Measurements from ENCODE around the gene GLTPD2. TPM values are rescaled to one million over a fixed set of nuclear protein-coding genes. Genes with fewer than 3 reads are reported as not detected.

The GLTPD2 gene
- total RNA-seq, 1 experiment from 2014 or later = not detected

DNA sequence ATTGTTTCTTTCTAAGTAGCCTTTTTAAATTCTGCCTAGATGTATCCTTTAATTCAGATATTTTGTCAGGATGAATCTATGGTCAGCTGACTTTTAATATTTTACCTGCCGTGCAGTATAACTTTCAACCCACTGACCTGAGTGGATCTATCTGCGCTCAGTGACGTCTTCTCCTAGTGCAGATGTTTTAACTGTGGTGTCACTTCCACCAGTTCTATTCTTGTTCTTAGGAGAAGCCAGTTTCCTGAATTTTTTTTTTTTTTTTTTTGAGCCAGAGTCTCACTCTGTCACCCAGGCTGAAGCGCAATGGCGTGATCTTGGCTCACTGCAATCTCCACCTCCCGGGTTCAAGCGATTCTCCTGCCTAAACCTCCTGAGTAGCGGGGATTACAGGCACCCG is 22.0 kb upstream of the GLTPD2 start:
- no peaks in the 10 kb centered on the region for H3K4me1 ChIP-seq (ENCODE audit: insufficient read depth, low read length, poor library complexity, severe bottlenecking)
- TF ChIP-seq, protein P1, sequence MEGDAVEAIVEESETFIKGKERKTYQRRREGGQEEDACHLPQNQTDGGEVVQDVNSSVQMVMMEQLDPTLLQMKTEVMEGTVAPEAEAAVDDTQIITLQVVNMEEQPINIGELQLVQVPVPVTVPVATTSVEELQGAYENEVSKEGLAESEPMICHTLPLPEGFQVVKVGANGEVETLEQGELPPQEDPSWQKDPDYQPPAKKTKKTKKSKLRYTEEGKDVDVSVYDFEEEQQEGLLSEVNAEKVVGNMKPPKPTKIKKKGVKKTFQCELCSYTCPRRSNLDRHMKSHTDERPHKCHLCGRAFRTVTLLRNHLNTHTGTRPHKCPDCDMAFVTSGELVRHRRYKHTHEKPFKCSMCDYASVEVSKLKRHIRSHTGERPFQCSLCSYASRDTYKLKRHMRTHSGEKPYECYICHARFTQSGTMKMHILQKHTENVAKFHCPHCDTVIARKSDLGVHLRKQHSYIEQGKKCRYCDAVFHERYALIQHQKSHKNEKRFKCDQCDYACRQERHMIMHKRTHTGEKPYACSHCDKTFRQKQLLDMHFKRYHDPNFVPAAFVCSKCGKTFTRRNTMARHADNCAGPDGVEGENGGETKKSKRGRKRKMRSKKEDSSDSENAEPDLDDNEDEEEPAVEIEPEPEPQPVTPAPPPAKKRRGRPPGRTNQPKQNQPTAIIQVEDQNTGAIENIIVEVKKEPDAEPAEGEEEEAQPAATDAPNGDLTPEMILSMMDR (conservative IDR thresholded peaks at IDR 0.05; ENCODE audit: low read depth, low read length) = no peak
- TF ChIP-seq EZH2 (IDR thresholded peaks at IDR 0.05; ENCODE audit: borderline replicate concordance, low read depth, low read length, poor library complexity, severe bottlenecking) = no peak
- no peaks in the 10 kb centered on the region for H3K36me3 ChIP-seq (ENCODE audit: insufficient read depth, low read length, poor library complexity, severe bottlenecking)
- H3K4me3 ChIP-seq (ENCODE audit: low read depth, low read length, poor library complexity, severe bottlenecking) = no peak overlapping the region
- no TSS peak for BruUV-seq (replicated peaks)
- POLR2A ChIA-PET (ENCODE audit: low non-redundant PET) = no interaction called here
- no peaks in the 10 kb centered on the region for H3K27me3 ChIP-seq (replicated peaks; ENCODE audit: insufficient read depth, low read depth, low read length, poor library complexity)
- intact Hi-C loops (cut with micrococcal nuclease; ENCODE audit: unreplicated experiment) = no loop called here
- CTCF ChIA-PET = no interaction called here
- no peak for DNase-seq (ENCODE audit: low spot score)
- H3K9me3 ChIP-seq (ENCODE audit: low read depth, low read length, poor library complexity, severe bottlenecking) = no peaks in the 10 kb centered on the region
- H3K27ac ChIP-seq (ENCODE audit: low read depth, low read length, poor library complexity, severe bottlenecking) = no peak overlapping the region

DNA sequence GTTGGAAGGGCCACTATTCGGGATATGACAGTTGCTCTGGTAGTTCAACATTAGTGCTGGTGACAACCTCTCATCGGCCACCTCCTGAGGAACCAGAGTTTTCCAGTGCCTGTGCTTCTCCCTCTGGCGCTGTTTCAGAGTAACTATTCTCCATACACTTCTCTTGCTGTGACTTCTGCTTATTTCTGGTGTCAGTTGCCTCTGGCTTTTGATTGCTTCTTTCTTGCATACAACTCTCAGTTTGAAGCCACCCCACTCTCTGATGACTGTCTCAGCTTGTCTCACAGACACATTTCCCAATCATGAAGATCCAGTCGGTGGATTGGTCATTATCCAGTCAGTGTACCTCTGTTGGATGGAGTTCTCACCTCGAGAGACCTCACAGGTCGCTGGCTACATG is 20.5 kb upstream of the GLTPD2 start:
- no peak overlapping the region for H3K27ac ChIP-seq (ENCODE audit: low read depth, low read length, poor library complexity, severe bottlenecking)
- ChIA-PET POLR2A (ENCODE audit: low non-redundant PET) (no interaction called here), CTCF (no interaction called here)
- intact Hi-C loops (cut with micrococcal nuclease; ENCODE audit: unreplicated experiment) = no loop called here
- H3K4me3 ChIP-seq (ENCODE audit: low read depth, low read length, poor library complexity, severe bottlenecking) = no peak overlapping the region
- no peaks in the 10 kb centered on the region for H3K36me3 ChIP-seq (ENCODE audit: insufficient read depth, low read length, poor library complexity, severe bottlenecking)
- TF ChIP-seq, protein P1 (conservative IDR thresholded peaks at IDR 0.05; ENCODE audit: low read depth, low read length) = no peak
- TF ChIP-seq EZH2 (IDR thresholded peaks at IDR 0.05; ENCODE audit: borderline replicate concordance, low read depth, low read length, poor library complexity, severe bottlenecking) = no peak
- no peaks in the 10 kb centered on the region for H3K27me3 ChIP-seq (replicated peaks; ENCODE audit: insufficient read depth, low read depth, low read length, poor library complexity)
- BruUV-seq (replicated peaks) = no TSS peak
- no peaks in the 10 kb centered on the region for H3K9me3 ChIP-seq (ENCODE audit: low read depth, low read length, poor library complexity, severe bottlenecking)
- no peak for DNase-seq (ENCODE audit: low spot score)
- no peaks in the 10 kb centered on the region for H3K4me1 ChIP-seq (ENCODE audit: insufficient read depth, low read length, poor library complexity, severe bottlenecking)

DNA sequence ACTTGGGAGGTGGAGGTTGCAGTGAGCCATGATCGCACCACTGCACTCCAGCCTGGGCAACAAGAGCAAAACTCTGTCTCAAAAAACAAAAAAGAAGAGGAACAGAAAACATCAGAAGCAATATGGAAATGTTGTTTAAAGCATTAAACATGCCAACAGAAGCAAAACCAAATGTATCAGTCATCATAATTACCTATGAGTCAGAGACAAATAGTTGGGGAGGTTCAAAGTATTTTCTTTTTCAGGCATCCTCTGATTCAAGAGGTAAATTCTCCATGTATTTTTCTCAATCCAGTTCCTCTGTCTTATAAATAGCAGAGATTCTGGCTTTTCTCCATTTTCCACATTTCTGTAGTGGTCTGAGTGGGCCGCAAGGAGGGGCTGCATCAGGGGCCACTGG is 19.1 kb upstream of the GLTPD2 start:
- no peaks in the 10 kb centered on the region for H3K9me3 ChIP-seq (ENCODE audit: low read depth, low read length, poor library complexity, severe bottlenecking)
- TF ChIP-seq, protein P1 (conservative IDR thresholded peaks at IDR 0.05; ENCODE audit: low read depth, low read length) = no peak
- TF ChIP-seq EZH2 (IDR thresholded peaks at IDR 0.05; ENCODE audit: borderline replicate concordance, low read depth, low read length, poor library complexity, severe bottlenecking) = no peak
- no peaks in the 10 kb centered on the region for H3K4me1 ChIP-seq (ENCODE audit: insufficient read depth, low read length, poor library complexity, severe bottlenecking)
- BruUV-seq (replicated peaks) = no TSS peak
- H3K27ac ChIP-seq (ENCODE audit: low read depth, low read length, poor library complexity, severe bottlenecking) = no peak overlapping the region
- CTCF ChIA-PET = no interaction called here
- intact Hi-C loops (cut with micrococcal nuclease; ENCODE audit: unreplicated experiment) = no loop called here
- H3K27me3 ChIP-seq (replicated peaks; ENCODE audit: insufficient read depth, low read depth, low read length, poor library complexity) = no peaks in the 10 kb centered on the region
- no peak overlapping the region for H3K4me3 ChIP-seq (ENCODE audit: low read depth, low read length, poor library complexity, severe bottlenecking)
- DNase-seq (ENCODE audit: low spot score) = no peak
- POLR2A ChIA-PET (ENCODE audit: low non-redundant PET) = no interaction called here
- no peaks in the 10 kb centered on the region for H3K36me3 ChIP-seq (ENCODE audit: insufficient read depth, low read length, poor library complexity, severe bottlenecking)

Data from A673 (cell line).